Small intestine (tissue), 7 donors: ENCODE data around the gene ATP6V1B1. TPM values are rescaled to one million over a fixed set of nuclear protein-coding genes. Genes with fewer than 3 reads are reported as not detected.

Source experiments
- DNase-seq, 2 donors: peaks; one replicate each; pipeline versions ENCODE4 v3.0.0 to v3.0.0-alpha.2; 2013
- FAIRE-seq: peaks from 2 replicates; lab custom pipeline; 2012; peaks lifted over from hg19 to GRCh38; lab: Jason Lieb, UNC
- H3K27ac ChIP-seq, 3 donors: one replicate each; pipeline ENCODE4 v1.5.1; 2013; ENCODE audit warnings: low read length in 2 of 3, mild to moderate bottlenecking in 2 of 3, control low read depth in 1 of 3, inconsistent platforms in 1 of 3, low read depth in 1 of 3, moderate library complexity in 1 of 3
- H3K27me3 ChIP-seq, 3 donors: one replicate each; pipeline ENCODE4 v1.6.1; 2013; ENCODE audit warnings: low read length in 3 of 3, inconsistent platforms in 1 of 3; ENCODE audit not compliant: control insufficient read depth in 3 of 3, insufficient read depth in 3 of 3
- H3K36me3 ChIP-seq, 3 donors: one replicate each; pipeline ENCODE4 v1.6.1; 2013; ENCODE audit warnings: low read length in 3 of 3, inconsistent platforms in 1 of 3, low read depth in 1 of 3, mild to moderate bottlenecking in 1 of 3, moderate library complexity in 1 of 3; ENCODE audit not compliant: control insufficient read depth in 3 of 3, insufficient read depth in 2 of 3
- H3K4me1 ChIP-seq, 3 donors: one replicate each; pipeline ENCODE4 v1.6.1; 2013; ENCODE audit warnings: low read length in 2 of 3, inconsistent platforms in 1 of 3, low read depth in 1 of 3, mild to moderate bottlenecking in 1 of 3, moderate library complexity in 1 of 3; ENCODE audit not compliant: control insufficient read depth in 3 of 3, insufficient read depth in 2 of 3
- H3K4me3 ChIP-seq, 3 donors: one replicate each; pipeline ENCODE4 v1.5.1; 2013; ENCODE audit warnings: low read length in 3 of 3, control low read depth in 1 of 3, inconsistent platforms in 1 of 3, low read depth in 1 of 3, mild to moderate bottlenecking in 1 of 3, moderate library complexity in 1 of 3
- H3K9me3 ChIP-seq, 2 donors: one replicate each; pipeline ENCODE4 v1.6.1; 2013; ENCODE audit warnings: low read depth in 1 of 2, low read length in 1 of 2; ENCODE audit not compliant: control insufficient read depth in 2 of 2, insufficient read depth in 1 of 2
- WGBS, 3 donors: extraction: QIAGEN DNeasy Blood & Tissue Kit; methylation state at CpG; one replicate each; pipeline ENCODE4 v1.1.7; 2013; 5-methylcytosine and 5-hydroxymethylcytosine counted together
- polyA plus RNA-seq, 4 donors: library from polyadenylated mRNA; stranded (reverse) in 3 of 4; unstranded in 1 of 4; fragments of 200-250 nt in 3 of 4; fragments of 120-200 nt in 1 of 4; gene quantifications; one replicate each; pipeline versions ENCODE4 v1.2.1 to v1.2.3, GENCODE V29; 2013
- donor health status: healthy with polysubstance abuse.
- donor health status: control.
- donor health status: control.
- donor health status: Bipolar disorder and iron deficiency.
- donor health status: healthy.

Gene ATP6V1B1
- polyA plus RNA-seq, 4 donors, result 0.21 to 2.5 TPM; not detected in 2

DNA sequence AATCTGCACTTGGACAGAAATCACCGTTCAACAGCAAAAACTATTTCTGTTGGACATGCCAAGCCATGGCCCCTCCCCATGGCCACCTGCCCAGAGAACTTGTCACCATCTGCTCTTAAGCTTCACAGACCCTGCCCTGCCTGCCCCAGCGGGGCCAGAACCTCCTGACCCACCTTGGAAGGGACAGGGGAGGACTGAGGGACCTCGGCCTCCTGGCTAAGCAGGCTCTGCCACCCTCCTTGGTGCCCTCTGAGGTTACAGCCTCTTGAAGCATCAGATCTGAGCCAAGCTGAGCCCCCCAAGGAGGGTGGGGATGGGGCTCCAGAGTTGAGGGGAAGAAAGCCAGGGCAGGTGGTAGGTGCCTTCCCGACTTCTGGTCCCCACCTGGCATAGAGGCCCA is 52.5 kb downstream of the ATP6V1B1 start:
- FAIRE-seq, result no peak
- Histone ChIP-seq H3K36me3 (peaks cover 6 to 58% (median 9%) of the 10 kb centered on the region in 3 donors), H3K9me3 (no peaks in the 10 kb centered on the region)

GRCh38 chr2:70988726-70989648 is 53.3 kb downstream of the ATP6V1B1 start:
- no peak for DNase-seq
- no peak for FAIRE-seq
- Histone ChIP-seq H3K27ac (no peak overlapping the region), H3K4me1 (peaks cover 0 to 12% (median 12%) of the 10 kb centered on the region in 3 donors), H3K36me3 (peaks cover 6 to 61% (median 9%) of the 10 kb centered on the region in 3 donors), H3K4me3 (no peak overlapping the region), H3K9me3 (no peaks in the 10 kb centered on the region), H3K27me3 (no peaks in the 10 kb centered on the region)
- 89 to 92% (median 90%) methylated on average over 16 of the region's 16 CpGs for WGBS, 3 donors

More for the DNA sequence above, 52.5 kb downstream of the ATP6V1B1 start:
- Histone ChIP-seq H3K27me3 (no peaks in the 10 kb centered on the region), H3K4me3 (no peak overlapping the region), H3K27ac (no peak overlapping the region), H3K4me1 (peaks cover 0 to 4% (median 4%) of the 10 kb centered on the region in 3 donors)
- DNase-seq, result no peak
- WGBS, 3 donors, result 64 to 73% (median 67%) methylated on average over 4 of the region's 4 CpGs

DNA sequence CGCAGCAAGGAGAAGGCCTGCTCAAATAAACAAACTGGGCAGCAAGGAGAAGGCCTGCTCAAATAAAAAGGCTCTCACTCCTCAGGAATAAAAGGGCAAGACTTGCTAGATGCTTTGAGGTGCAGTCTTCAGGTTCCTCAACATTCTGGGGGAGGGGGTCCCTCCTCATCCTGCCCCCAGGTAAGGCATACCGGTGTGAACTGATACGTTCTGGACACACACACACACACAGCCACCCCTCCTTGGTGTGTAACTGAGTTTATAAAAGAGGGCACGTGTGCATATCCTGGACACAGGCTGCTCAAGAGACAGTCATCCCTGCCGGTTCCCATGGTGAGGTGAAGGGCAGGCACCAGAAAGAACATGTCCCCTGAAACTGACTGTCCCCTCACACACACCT is 54.5 kb downstream of the ATP6V1B1 start:
- Histone ChIP-seq H3K27me3 (no peaks in the 10 kb centered on the region), H3K9me3 (no peaks in the 10 kb centered on the region), H3K36me3 (peaks cover 6 to 55% (median 9%) of the 10 kb centered on the region in 3 donors), H3K4me1 (peaks cover 0 to 13% (median 12%) of the 10 kb centered on the region in 3 donors), H3K27ac (no peak overlapping the region), H3K4me3 (no peak overlapping the region)
- WGBS, 3 donors, result 71 to 82% (median 79%) methylated on average over 5 of the region's 5 CpGs
- FAIRE-seq (no peak), DNase-seq (no peak)

DNA sequence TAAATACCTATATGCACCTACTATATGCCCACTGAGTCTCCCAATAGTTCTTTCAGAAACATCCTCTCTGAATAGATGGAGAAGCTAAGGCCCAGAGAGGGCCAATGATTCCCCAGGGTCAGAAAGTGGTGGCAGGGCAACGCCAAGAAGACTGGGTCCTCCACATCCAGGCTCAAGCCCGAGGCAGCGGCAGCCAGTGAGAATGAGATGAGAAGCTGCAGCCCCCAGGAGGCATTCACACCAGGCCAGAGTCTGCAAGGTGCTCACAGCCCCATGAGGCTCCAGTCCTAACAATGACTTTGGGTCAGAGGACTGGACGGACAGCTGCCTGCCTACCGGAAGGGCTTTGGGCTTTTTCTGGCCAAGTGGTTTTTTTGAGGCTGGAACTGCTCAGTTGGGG is 55.4 kb downstream of the ATP6V1B1 start:
- 83 to 95% (median 92%) methylated on average over 5 of the region's 5 CpGs for WGBS, 3 donors
- FAIRE-seq, result no peak

DNA sequence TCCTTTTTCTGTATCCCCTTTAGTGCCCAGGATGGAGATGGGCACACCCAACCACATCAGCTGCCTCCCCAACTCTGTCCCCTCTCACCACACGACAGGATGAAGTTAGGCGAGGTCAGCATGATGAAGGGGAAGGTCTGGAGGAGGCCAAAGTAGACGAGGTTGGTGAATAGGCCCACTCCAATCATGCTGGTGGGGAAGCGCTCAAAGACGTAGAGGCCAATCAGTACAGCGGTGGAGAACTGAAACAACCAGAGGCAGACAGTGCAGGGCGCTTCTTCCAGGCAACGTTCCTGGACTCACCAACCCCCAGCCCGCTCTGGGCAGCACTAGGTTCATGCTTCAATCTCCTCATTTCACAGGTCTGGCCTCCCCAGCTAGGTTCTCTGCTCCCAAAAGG is 56.0 kb downstream of the ATP6V1B1 start:
- FAIRE-seq (no peak), DNase-seq (no peak)
- Histone ChIP-seq H3K36me3 (peaks cover 6 to 43% (median 6%) of the 10 kb centered on the region in 3 donors), H3K27ac (no peak overlapping the region), H3K4me3 (no peak overlapping the region), H3K4me1 (peaks cover 0 to 15% (median 12%) of the 10 kb centered on the region in 3 donors), H3K27me3 (no peaks in the 10 kb centered on the region), H3K9me3 (no peaks in the 10 kb centered on the region)
- WGBS, 3 donors, result 83 to 91% (median 90%) methylated on average over 9 of the region's 9 CpGs

More for the DNA sequence above, 55.4 kb downstream of the ATP6V1B1 start:
- no peak overlapping the region for H3K4me3 ChIP-seq
- no peak for DNase-seq
- no peaks in the 10 kb centered on the region for H3K27me3 ChIP-seq
- H3K9me3 ChIP-seq, result no peaks in the 10 kb centered on the region
- H3K36me3 ChIP-seq, result peaks cover 6 to 47% (median 9%) of the 10 kb centered on the region in 3 donors
- no peak overlapping the region for H3K27ac ChIP-seq
- H3K4me1 ChIP-seq, result peaks cover 0 to 15% (median 12%) of the 10 kb centered on the region in 3 donors

DNA sequence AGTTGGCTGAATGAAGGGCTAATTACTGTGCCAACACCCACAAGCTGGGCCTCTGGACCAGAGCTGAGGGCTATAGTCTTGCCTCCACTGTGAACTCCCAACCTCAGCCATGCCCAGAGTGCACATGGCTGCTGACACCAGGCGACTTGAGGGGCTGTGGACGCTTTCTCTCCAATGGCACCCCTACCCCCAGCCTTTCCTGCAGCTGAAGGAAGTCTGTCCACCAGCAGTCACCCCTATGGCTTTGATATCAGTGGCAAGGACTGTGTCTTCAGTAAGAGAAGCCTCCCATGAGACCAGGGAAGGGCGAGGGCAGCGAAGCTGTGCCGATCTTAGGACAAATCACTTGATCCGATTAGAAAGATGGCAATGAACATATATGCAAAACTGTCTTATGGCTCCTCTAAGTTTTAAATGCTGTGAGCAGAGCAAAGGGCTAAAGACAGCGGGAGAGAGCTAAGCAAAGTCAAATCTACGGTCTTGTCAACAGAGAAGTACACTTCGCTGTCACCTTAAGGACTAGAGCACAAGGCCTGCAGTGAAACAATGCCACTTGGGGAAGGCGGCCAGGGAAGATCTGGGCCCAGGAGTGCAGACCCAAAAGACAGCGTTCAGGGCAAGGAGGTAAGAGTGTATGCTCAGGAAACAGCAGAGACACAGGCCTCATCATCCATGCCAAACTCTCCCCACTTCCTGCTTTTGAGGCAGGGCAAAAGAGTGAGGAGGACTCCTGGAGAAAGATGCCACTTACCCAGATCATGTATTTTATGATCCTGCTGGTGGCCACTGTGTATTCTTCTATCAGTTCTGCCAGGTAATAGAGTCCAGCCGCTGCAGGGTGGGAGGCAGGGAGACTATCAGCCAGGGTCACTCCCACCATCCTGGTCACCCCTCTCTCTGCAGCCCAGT is 57.5 kb downstream of the ATP6V1B1 start:
- peaks cover 0 to 15% (median 12%) of the 10 kb centered on the region in 3 donors for H3K4me1 ChIP-seq
- DNase-seq (no peak), FAIRE-seq (no peak)
- no peaks in the 10 kb centered on the region for H3K27me3 ChIP-seq
- peaks cover 3 to 32% (median 6%) of the 10 kb centered on the region in 3 donors for H3K36me3 ChIP-seq
- peak overlapping the region in 2 of 3 donors; percentile 56 to 74 for H3K4me3 ChIP-seq
- H3K9me3 ChIP-seq, result no peaks in the 10 kb centered on the region
- no peak overlapping the region for H3K27ac ChIP-seq
- WGBS, 3 donors, result 85 to 89% (median 87%) methylated on average over 12 of the region's 12 CpGs

DNA sequence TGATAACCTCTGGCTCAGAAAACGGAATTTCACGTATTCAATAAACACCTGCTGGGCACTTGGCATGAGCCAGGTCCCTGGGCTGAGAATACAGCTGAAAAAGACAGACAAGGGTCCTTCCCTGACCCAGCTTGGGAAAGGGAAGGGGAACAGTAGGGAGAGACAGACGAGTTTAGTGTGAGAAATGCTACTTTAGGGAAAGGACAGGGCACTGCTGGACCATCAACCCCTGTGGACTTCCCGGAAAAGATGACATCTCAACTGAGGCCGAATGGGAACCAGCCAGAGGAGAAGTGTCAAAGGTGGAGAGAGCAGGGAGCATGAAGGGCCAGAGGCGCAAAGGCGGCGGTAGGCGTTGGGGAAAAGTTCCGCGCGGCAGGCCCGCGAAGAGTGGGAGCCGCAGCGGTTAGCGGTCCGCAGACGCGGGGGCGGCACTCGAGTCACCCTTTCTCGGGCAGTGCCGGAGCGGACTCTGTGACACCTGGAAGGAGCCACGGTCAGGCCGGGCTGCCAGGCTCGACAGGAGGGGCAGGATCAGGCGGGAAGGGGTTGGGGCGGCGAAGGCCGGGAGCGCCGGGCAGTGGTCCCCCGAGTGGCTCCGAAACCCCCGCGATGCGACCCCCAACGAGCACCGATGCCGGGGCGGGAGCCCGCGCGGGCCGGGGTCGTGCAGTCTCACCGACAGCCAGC is 58.5 kb downstream of the ATP6V1B1 start:
- H3K27me3 ChIP-seq, result no peaks in the 10 kb centered on the region
- 0 to 1% (median 1%) methylated on average over 21 to 49 of the region's 49 CpGs for WGBS, 3 donors
- peak overlapping the region in 2 of 3 donors; percentile 53 to 85 for H3K27ac ChIP-seq
- H3K4me3 ChIP-seq, result peak overlapping the region; percentile 56 to 95 (median 74)
- peaks cover 0 to 15% (median 12%) of the 10 kb centered on the region in 3 donors for H3K4me1 ChIP-seq
- DNase-seq, result peak; percentile 28 to 53
- no peak for FAIRE-seq
- H3K36me3 ChIP-seq, result peaks cover 0 to 23% (median 3%) of the 10 kb centered on the region in 3 donors
- H3K9me3 ChIP-seq, result no peaks in the 10 kb centered on the region
